ENCODE measurements around the gene KCTD1. TPM values are rescaled to one million over a fixed set of nuclear protein-coding genes. Genes with fewer than 3 reads are reported as not detected.

KCTD1 gene
- total and polyA plus RNA-seq, 2 of the 8 experiments (the other 6 are each of a cell fraction or from before 2014, with no cell fraction given): 7.7 to 14.0 TPM

- TF ChIP-seq SP4 (IDR thresholded peaks at IDR 0.05; ENCODE audit: low read length) (no peak), CTBP2 (IDR thresholded peaks at IDR 0.05; ENCODE audit: borderline replicate concordance, insufficient read depth, insufficient read length, low read length) (no peak)
These were observed 126.8 kb downstream of the KCTD1 start (continued) for GRCh38 chr18:26421503-26421902.

All from H1 (cell line).